ENCODE measurements around the gene TMEM178B.
"Not testable (repeated sequence)": the region's sequence is repeated elsewhere in the genome, so short reads cannot be mapped to it uniquely, and the experiment has no call there.

Gene TMEM178B

DNA sequence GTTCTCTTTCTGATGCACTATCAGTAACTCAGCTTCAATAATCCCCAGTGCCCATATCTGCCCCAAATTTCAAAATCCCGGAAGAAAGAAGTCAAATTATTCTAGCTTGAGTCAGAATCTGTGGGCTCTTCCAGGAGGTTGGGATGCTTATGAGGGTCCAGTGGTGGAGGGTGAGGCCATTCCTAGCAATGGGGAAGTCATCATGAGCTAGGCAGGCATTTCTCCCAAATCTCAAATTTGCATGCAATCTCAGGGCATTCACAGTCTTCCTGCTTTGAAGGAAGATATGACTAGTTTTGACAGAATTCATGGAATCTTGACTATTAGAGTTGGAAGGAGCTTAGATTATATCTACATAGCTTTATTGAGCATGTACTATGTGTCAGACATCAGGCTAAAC, 313.0 kb downstream of the TMEM178B start:
- Mint-ChIP-seq H3K4me1 (no peaks in the 10 kb centered on the region), H3K27ac (no peak overlapping the region), H3K4me3 (no peak overlapping the region), H3K9me3 (no peaks in the 10 kb centered on the region), H3K27me3 (peaks cover 27% of the 10 kb centered on the region)
- no peak for ATAC-seq
- no peak for DNase-seq

DNA sequence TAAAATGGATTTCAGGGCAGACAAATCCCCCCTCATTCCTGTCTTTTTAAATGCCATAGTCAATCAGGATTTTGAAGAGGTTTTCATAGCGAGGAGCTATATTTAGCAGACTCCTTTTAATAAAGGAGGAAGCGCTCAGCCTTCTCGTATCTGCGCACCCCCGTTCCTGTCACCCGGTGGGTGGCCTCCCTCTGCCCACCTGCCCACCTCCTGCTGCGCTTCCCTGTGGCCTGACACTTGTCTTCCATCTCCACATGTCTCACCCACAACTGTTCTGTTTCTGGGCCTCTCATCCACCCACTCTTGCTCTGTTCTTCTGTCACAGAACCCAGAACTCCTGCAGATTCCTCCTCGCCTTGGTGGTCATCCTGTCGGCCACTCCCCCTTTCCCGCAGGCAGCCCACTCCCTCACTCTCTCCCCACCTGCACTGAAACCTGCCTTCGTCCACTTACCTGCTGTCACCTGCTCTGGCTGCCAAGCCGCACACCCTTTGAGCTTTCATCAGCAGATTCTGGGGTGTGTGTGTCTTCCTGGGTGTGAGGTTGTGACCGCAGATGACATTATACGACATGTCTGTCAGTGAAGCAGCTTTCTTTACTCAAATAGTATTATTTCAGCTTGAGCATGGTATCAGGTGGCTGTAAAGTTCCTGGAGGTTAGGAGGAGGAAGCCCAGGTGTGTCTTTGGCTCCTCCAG, 313.8 kb downstream of the TMEM178B start:
- Mint-ChIP-seq H3K27me3 (peaks cover 27% of the 10 kb centered on the region), H3K27ac (peak overlapping the region in 1 of 2 donors; percentile 16), H3K4me1 (no peaks in the 10 kb centered on the region), H3K9me3 (no peaks in the 10 kb centered on the region), H3K4me3 (no peak overlapping the region)
- no peak for DNase-seq
- no peak for ATAC-seq

DNA sequence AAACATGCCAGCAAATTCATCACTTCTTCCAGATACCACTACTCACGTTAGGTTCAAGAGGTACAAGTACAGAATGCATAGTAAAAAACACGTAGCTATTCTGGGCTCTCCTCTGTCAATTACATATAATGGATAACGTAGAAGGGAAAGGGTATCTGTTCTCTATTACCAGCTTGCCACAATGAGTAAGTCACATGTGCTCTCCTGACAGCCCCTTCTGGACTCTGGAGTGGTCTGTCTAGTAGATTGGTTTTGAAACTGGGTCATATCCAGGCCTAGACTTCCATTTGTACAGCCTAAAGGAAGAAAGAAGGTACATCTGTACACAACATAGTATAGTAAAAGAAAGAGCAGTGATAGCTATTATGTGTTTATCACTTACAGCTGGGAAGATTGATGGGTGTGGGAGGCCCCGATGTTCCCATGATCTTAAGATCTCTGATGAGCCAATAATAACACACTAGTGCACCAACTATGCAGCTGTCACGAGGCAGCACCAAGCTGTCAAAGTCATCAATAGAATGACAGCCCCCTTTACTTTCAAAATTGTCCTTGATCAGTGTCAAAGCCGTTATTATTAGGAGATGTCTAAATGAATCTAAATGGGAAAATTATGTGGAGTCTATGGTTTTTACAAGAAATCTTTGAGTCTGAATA, 315.4 kb downstream of the TMEM178B start:
- DNase-seq (no peak), ATAC-seq (no peak)
- no peak overlapping the region for H3K27ac Mint-ChIP-seq
- H3K4me1 Mint-ChIP-seq: no peaks in the 10 kb centered on the region
- no peaks in the 10 kb centered on the region for H3K9me3 Mint-ChIP-seq
- H3K27me3 Mint-ChIP-seq: peaks cover 34% of the 10 kb centered on the region
- no peak overlapping the region for H3K4me3 Mint-ChIP-seq

DNA sequence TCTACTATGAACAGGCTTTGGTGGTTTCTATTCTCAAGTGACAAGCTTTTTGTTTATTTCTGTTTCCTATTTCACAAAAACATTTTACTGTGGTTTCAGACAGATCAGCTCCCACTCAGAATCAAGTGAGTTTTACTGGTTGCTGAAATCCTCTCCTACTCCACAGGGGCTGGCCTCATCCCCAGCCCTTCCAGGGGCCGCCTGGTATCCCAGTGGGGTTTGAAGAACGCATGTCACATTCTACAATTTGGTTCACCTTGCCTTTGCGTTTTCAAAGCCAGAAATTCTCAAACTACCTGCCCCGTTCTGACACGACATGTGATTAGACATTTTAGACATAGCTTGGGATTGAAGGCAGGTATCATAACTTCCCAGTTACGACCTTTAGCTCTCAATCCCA, 316.5 kb downstream of the TMEM178B start:
- H3K4me3 Mint-ChIP-seq: no peak overlapping the region
- no peak for DNase-seq
- H3K27me3 Mint-ChIP-seq: peaks cover 34% of the 10 kb centered on the region
- H3K27ac Mint-ChIP-seq: no peak overlapping the region
- H3K9me3 Mint-ChIP-seq: no peaks in the 10 kb centered on the region
- no peak for ATAC-seq
- H3K4me1 Mint-ChIP-seq: no peaks in the 10 kb centered on the region

DNA sequence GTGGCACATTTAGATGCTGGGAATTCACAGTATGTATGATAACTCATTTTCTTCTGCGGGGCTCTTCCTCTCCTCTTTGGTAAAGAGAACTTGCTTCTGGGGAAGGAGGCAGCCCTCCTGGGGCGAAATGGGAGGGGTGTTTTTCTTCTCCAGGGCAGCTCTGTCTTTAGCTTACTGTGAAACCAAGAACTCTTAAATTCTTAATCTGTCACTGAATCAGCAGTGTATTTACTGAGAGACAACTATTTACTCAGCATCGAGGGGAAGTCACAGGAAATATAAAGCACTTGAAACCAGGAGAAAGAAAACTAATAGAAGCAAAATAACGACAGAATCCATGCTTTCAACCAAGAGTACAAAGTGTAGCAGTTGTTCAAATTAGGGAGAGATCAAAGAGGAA, 319.2 kb downstream of the TMEM178B start:
- no peak overlapping the region for H3K4me3 Mint-ChIP-seq
- no peaks in the 10 kb centered on the region for H3K9me3 Mint-ChIP-seq
- peaks cover 34% of the 10 kb centered on the region for H3K27me3 Mint-ChIP-seq
- no peak overlapping the region for H3K27ac Mint-ChIP-seq
- ATAC-seq (no peak), DNase-seq (no peak)
- H3K4me1 Mint-ChIP-seq: no peaks in the 10 kb centered on the region

DNA sequence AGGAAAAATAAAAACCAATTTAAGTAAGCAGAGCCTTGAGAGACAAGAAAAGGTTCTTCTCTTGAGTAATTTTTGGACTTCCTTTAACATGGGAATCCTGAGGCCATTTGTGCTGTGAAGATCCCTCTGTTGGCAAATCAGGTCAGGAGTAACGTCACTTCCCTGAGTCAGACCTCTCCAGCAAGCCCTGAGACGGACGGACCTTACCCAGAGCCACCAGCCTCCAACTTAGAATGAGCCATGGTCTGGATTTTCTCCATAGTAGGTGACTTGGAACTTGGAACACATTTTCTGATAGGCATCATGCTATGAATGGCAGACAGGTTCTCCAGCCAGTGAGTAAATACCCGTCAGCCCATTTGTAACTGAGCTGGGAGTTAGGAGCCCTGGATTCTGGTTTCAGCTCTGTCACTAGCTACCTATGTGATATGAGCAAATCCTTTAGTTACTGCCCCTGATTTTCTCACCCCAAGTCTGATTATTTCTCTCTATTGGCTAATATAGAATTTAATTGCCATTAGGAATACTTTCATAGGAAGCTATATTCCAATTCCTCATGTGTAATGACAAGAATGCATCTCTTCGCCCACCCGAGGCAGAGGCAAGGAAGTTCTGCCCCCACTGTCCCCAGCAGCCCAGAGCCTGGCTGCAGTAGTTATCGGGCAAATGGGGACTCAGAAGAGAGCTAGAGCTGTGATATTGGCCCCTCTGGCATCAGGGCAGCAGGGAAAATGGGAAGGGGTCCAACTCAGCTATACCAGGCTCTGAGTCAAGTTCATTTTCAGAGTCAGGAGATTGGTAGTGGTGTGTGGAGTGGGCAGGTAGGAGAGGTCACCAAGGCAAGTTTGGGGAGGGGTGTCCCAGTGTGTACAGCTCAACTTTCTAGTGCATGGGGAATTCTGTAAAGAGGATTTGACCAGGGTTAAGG, 323.6 kb downstream of the TMEM178B start:
- H3K27ac Mint-ChIP-seq: peak overlapping the region in 1 of 2 donors; percentile 84
- H3K4me3 Mint-ChIP-seq: no peak overlapping the region
- H3K27me3 Mint-ChIP-seq: peaks cover 54% of the 10 kb centered on the region
- no peak for ATAC-seq
- H3K9me3 Mint-ChIP-seq: no peaks in the 10 kb centered on the region
- no peaks in the 10 kb centered on the region for H3K4me1 Mint-ChIP-seq
- DNase-seq: no peak

DNA sequence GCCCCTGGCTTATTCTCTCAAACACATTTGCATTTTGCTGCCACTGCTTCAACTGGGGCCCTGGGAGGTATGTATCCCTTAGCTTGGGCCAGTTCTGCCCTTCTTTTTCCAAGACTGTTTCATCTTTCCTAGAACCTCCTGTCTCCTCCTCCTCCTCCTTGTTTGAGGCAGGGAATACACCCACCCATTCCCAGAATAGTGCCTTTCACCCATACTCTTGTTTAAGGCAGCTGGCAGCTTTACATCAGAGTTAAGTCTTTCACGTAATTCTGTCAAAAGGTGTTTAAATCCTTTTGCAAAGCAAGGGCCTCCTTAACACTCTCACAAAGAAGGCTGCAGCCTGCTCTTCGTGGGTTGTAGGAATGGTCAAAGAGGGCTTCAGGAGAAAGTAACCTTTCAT, 326.5 kb downstream of the TMEM178B start:
- Mint-ChIP-seq H3K9me3 (no peaks in the 10 kb centered on the region), H3K4me1 (no peaks in the 10 kb centered on the region), H3K4me3 (no peak overlapping the region), H3K27ac (no peak overlapping the region), H3K27me3 (peaks cover 47% of the 10 kb centered on the region)
- DNase-seq: no peak
- no peak for ATAC-seq

DNA sequence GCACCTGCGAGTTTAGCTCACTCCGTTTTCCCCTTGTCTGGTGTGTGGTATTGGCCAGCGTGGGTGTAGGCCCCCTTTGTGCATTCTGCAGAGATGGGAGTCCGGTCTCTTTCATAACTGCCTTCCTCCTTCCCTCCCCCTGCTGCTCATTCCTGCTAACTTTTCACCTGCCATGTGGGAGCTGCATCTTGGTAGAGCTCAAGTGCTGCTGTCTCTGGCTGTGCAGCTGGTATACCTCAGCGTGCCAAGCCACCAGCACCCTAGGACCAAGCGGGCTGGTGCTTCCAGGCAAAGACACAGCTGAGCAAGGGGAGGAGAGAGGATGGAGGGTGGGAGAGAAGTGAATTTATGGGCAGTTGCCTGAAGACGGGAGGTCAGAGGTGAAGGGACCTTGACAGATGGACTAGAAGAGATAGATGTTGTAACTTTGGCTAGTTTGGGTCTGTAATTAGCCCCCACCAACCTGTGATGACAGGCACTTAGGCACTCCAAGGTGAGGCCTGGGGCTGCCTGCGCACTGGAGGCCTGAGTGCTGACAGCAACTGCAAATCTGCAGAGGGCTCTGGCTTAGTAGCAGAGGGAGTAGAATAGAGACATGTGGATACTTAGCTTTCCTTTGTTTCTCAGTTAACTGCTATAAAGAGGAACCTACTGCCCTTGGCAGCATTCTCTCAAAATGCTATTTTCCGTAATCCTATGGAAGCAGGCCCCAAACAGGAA, 328.6 kb downstream of the TMEM178B start:
- no peak overlapping the region for H3K27ac Mint-ChIP-seq
- DNase-seq: no peak

DNA sequence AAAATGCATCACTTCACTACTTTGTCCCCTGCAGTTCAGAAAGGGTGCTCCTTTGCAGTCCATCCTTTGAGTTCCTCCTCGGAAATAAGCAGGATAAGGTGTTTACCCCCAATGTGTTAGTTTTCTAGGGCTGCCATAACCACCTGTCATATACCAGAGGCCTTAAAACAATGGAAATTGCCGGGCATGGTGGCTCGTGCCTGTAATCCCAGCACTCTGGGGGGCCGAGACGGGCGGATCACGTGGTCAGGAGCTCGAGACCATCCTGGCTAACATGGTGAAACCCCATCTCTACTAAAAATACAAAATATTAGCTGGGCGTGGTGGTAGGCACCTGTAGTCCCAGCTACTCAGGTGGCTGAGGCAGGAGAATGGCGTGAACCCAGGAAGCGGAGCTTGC, 330.0 kb downstream of the TMEM178B start:
- not testable (repeated sequence) for H3K9me3 Mint-ChIP-seq, H3K4me1 Mint-ChIP-seq, H3K4me3 Mint-ChIP-seq, ATAC-seq, H3K27ac Mint-ChIP-seq, DNase-seq
- peaks cover 17% of the 10 kb centered on the region for H3K27me3 Mint-ChIP-seq

More for the DNA sequence above, 328.6 kb downstream of the TMEM178B start:
- H3K27me3 Mint-ChIP-seq: peaks cover 32% of the 10 kb centered on the region
- H3K4me1 Mint-ChIP-seq: no peaks in the 10 kb centered on the region
- ATAC-seq: no peak
- H3K9me3 Mint-ChIP-seq: no peaks in the 10 kb centered on the region
- no peak overlapping the region for H3K4me3 Mint-ChIP-seq

DNA sequence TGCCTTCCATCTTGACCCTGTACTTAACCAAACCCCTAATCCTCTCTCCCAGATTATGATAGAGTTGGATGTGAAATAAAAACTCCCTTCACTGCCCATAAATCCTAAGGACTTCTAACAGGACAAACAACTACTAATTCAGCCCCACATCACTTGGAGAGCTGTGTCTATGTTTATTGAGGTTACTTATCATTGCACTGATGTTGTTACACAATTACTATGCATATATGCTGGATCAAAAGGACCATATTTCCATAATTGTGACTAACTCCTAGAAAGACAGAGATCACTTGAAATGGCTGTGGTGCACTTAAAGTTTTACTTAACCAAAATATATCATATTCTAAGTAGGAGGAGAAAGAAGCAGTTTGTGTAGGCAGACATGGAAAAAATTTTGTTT, 332.5 kb downstream of the TMEM178B start:
- H3K4me3 Mint-ChIP-seq: no peak overlapping the region
- H3K4me1 Mint-ChIP-seq: no peaks in the 10 kb centered on the region
- H3K27me3 Mint-ChIP-seq: peaks cover 13% of the 10 kb centered on the region
- H3K27ac Mint-ChIP-seq: no peak overlapping the region
- no peak for ATAC-seq
- no peak for DNase-seq
- no peaks in the 10 kb centered on the region for H3K9me3 Mint-ChIP-seq

DNA sequence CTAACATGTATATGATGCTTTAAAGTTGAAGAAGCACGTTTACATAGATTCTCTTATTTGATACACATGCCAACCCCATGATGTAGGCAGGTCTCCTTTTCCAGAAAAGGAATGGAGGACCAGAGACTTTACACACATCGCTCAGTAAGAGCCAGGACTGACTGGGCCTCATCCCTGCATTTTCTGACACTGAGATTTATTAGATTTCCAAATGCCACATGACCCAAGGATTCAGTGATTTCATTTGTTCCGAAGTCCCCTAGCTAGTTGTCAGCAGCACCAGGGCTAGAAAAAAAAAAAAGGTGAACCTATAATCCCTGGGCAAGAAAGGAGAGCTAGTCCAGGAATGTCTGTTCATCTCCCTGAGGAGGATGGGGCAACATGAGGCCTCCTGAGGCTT, 334.0 kb downstream of the TMEM178B start:
- Mint-ChIP-seq H3K27me3 (peaks cover 13% of the 10 kb centered on the region), H3K27ac (no peak overlapping the region), H3K4me1 (no peaks in the 10 kb centered on the region)

DNA sequence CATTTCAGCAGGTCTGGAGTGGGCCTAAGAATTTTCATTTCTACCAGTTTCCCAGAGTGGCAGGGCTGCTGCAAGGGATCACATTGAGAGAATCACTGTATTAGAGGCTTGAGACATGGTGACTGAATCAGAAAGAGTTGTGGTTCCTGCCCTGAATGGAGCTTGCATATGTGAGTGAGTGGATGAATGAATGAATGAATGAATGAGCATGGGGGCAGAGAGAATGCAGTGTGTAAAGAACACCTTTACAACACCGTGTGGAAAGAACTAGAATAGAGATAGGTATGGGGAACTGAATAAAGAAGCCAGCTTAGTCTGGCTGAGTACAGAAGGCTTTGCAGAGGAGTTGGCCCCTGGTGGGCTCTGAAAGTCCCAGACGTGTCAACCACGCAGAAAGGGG, 334.6 kb downstream of the TMEM178B start:
- Mint-ChIP-seq H3K27ac (no peak overlapping the region), H3K9me3 (no peaks in the 10 kb centered on the region), H3K27me3 (peaks cover 13% of the 10 kb centered on the region), H3K4me3 (no peak overlapping the region), H3K4me1 (no peaks in the 10 kb centered on the region)
- ATAC-seq: no peak
- DNase-seq: no peak

More for the DNA sequence above, 334.0 kb downstream of the TMEM178B start:
- no peak for DNase-seq
- ATAC-seq: no peak
- H3K9me3 Mint-ChIP-seq: no peaks in the 10 kb centered on the region
- H3K4me3 Mint-ChIP-seq: no peak overlapping the region

DNA sequence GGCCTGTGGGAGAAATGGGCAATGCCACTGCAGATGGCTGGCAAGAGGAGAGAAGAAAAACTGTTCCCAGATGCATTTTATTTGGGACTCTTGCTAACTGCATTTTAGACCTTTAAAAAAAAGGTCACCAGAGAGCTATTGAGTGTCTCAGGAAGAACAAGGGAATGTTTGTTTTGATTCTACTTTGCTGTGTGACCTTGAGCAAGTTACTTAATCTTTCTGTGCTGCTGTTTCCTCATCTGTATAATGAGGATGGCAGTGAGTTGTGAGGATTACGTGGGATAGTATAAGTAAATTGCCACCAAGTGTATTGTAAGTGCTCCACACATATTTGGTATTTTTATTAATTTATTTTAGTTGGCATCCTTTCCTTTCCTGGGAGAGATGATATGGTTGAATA, 335.4 kb downstream of the TMEM178B start:
- Mint-ChIP-seq H3K27me3 (peaks cover 13% of the 10 kb centered on the region), H3K4me3 (no peak overlapping the region), H3K9me3 (no peaks in the 10 kb centered on the region), H3K4me1 (no peaks in the 10 kb centered on the region), H3K27ac (no peak overlapping the region)
- no peak for DNase-seq
- ATAC-seq: no peak

DNA sequence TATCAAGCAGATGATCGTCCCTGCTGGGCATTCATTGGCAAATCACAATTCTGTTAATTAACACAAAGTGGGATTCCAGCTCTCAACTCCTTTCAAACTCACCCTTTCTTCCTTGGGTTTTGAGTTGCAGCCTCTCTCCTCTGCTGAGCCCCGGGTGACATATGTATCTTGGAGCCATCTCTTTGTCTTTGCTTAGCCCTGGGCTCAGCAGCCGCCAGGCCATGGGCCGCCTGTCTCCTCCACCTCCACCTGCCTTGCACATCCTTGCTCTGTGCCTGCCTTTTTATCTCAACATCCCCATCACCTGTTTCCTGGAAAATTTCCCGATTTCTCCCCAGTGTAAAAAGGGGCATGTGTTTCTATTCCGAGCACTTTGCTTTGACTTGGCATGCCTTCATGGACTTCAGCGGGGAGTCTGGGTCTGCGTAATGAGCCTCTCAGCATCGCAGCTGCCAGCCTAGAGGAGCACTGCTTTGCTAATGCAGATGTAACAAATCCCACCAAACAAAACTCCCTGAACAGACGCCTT, 336.0 kb downstream of the TMEM178B start:
- Mint-ChIP-seq H3K27me3 (peaks cover 17% of the 10 kb centered on the region), H3K4me1 (no peaks in the 10 kb centered on the region), H3K9me3 (no peaks in the 10 kb centered on the region), H3K27ac (no peak overlapping the region), H3K4me3 (no peak overlapping the region)
- ATAC-seq (no peak), DNase-seq (no peak)

DNA sequence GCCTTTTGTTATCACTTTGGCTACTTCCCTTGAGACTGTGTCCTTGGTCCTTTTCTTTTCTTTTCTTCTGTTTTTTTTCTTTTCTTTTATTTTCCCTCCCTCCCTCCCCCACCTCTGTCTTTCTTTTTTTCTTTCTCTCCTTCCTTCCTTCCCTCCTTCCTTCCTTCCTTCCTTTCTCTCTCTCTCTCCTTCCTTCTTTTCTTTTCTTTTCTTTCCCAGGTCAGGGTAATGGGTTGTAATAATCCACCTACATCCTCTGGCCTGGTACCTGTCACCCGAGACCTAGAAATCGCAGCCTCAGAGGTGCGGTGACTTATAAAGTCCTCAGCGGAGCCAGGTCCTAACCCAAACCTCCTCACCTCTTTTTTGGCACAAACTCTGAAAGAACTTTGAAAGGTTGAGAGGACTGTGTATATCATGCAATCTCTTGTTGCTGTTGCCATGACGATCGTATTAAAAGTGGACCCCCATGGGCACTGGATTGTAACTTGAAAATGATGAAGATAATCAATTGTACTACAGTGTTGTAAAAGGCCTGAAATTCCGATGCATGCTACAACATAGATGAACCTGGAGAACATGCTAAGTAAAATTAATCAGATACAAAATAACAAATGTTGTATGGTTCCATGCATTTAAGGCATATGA, 336.6 kb downstream of the TMEM178B start:
- no peaks in the 10 kb centered on the region for H3K4me1 Mint-ChIP-seq
- H3K27me3 Mint-ChIP-seq: peaks cover 23% of the 10 kb centered on the region
- H3K9me3 Mint-ChIP-seq: no peaks in the 10 kb centered on the region
- H3K27ac Mint-ChIP-seq: peak overlapping the region in 1 of 2 donors; percentile 63
- ATAC-seq (no peak), DNase-seq (no peak)
- H3K4me3 Mint-ChIP-seq: no peak overlapping the region
